Nephron progenitor cell (in vitro differentiated cells): ENCODE data around the gene TEX36.
"Not testable (repeated sequence)": the region's sequence is repeated elsewhere in the genome, so short reads cannot be mapped to it uniquely, and the experiment has no call there.

Experiments
- DNase-seq: peaks from one replicate; pipeline ENCODE4 v3.0.0; 2021
- H3K27ac Mint-ChIP-seq: 2 replicates; pipeline ENCODE4 v1.8.0; 2021; ENCODE audit warnings: mild to moderate bottlenecking, moderate library complexity, mixed read lengths
- H3K27me3 Mint-ChIP-seq: 2 replicates; pipeline ENCODE4 v1.8.0; 2021; ENCODE audit warnings: mild to moderate bottlenecking, low read depth, mixed read lengths; ENCODE audit not compliant: poor library complexity
- H3K36me3 Mint-ChIP-seq: 2 replicates; pipeline ENCODE4 v1.8.0; 2021; ENCODE audit warnings: low read depth, mixed read lengths
- H3K4me1 Mint-ChIP-seq: 2 replicates; pipeline ENCODE4 v1.8.0; 2021; ENCODE audit warnings: mixed read lengths
- H3K4me3 Mint-ChIP-seq: 2 replicates; pipeline ENCODE4 v1.8.0; 2021; ENCODE audit warnings: mild to moderate bottlenecking, moderate library complexity, mixed read lengths
- H3K9me3 Mint-ChIP-seq: 2 replicates; pipeline ENCODE4 v1.8.0; 2021; ENCODE audit warnings: mild to moderate bottlenecking, moderate library complexity, mixed read lengths
- TF ChIP-seq, protein P1 (sequence below): fragments of 200-600 bp; sonication (generic); IDR thresholded peaks from 2 replicates; pipeline ENCODE4 v1.5.0; 2021; ENCODE audit warnings: antibody characterized with exemption

TEX36 gene

DNA sequence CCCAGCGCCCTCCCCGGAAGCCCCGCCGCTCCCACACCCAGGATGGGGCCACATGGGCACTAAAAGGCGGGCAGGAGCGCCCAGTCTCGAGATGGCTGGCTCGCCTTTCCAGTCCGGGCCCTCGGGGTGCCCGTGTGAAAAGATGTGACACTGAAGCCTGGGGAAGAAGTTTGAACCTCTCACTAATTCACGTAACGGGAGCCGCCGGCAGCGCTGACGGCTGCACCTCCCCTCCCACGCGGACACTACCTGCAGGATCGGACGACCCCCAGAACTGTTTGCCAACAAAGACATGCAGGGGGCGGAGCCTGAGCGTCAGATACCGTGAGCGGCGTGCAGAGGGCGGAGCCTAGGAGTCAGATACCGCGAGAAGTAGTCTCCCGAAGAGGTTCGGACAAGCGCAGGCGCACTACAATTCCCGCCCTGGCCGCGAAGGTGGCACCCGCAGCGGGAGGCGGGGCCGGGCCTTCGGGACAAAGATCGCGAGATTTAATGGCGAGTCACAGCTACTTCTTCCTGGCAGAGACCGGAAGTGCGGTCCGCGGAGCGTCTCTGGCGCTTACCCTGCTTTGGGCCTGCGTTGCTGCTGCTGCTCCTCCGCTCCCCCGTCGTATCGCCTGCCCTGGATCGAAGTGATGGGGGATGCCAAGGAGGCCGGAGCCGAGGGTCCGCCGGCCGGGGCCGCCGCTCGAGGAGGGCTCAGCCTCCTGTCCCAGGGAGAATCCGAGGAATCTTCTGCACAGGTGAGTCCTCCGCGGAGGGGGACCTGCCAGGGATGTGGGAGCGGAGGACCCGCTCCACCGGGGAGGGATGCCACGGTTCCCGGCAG is 36.4 kb upstream of the TEX36 start, which contains the start of gene EDRF1:
TSS of gene EDRF1 (plus strand) at position 537 of the 829 bp plus-strand sequence. CDS start at position 636, 99 bp downstream.
- H3K36me3 Mint-ChIP-seq, result peaks cover 40% of the 10 kb centered on the region
- no peaks in the 10 kb centered on the region for H3K27me3 Mint-ChIP-seq
- H3K9me3 Mint-ChIP-seq, result peaks cover 30% of the 10 kb centered on the region
- DNase-seq, result peak; percentile 99
- H3K4me1 Mint-ChIP-seq, result peaks cover 20% of the 10 kb centered on the region
- peak within 1 kb of the TSS; percentile 86 for H3K27ac Mint-ChIP-seq
- TF ChIP-seq, protein P1, sequence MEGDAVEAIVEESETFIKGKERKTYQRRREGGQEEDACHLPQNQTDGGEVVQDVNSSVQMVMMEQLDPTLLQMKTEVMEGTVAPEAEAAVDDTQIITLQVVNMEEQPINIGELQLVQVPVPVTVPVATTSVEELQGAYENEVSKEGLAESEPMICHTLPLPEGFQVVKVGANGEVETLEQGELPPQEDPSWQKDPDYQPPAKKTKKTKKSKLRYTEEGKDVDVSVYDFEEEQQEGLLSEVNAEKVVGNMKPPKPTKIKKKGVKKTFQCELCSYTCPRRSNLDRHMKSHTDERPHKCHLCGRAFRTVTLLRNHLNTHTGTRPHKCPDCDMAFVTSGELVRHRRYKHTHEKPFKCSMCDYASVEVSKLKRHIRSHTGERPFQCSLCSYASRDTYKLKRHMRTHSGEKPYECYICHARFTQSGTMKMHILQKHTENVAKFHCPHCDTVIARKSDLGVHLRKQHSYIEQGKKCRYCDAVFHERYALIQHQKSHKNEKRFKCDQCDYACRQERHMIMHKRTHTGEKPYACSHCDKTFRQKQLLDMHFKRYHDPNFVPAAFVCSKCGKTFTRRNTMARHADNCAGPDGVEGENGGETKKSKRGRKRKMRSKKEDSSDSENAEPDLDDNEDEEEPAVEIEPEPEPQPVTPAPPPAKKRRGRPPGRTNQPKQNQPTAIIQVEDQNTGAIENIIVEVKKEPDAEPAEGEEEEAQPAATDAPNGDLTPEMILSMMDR, result no peak
- H3K4me3 Mint-ChIP-seq, result peak within 1 kb of the TSS; percentile 97

DNA sequence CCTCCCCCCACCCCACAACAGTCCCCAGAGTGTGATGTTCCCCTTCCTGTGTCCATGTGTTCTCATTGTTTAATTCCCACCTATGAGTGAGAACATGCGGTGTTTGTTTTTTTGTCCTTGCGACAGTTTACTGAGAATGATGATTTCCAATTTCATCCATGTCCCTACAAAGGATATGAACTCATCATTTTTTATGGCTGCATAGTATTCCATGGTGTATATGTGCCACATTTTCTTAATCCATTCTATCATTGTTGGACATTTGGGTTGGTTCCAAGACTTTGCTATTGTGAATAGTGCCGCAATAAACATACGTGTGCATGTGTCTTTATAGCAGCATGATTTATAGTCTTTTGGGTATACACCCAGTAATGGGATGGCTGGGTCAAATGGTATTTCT is 31.8 kb upstream of the TEX36 start:
- H3K9me3 Mint-ChIP-seq, result peaks cover 59% of the 10 kb centered on the region

DNA sequence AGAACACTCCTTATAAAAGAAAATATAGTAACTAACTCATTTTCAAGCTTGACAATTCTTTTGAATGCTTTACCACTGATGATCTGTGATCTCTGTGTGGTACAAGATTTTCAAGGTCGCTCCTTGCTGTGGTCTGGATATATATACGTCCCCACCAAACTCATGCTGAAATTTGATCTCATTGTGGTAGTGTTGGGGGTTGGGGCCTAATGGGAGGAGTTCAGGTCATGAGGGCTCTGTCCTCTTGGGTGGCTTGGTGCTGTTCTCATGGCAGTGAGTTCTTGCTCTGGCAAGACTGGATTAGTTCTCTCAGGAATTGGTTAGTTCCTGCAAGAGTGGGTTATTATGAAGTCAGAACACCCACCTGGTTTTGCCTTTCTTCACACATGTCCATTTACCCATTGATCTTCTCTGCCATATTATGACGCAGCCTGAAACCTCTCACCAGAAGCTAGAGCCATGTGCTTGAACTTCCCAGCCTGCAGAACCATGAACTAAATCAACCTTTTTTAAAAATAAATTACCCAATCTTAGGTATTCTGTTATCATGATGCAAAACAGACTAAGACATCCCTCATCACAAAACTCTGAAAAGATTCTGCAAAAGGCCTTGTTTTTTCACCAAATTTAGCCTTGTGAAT is 28.3 kb upstream of the TEX36 start:
- Mint-ChIP-seq H3K4me3 (no peak overlapping the region), H3K27ac (no peak overlapping the region), H3K36me3 (peaks cover 21% of the 10 kb centered on the region), H3K4me1 (peaks cover 43% of the 10 kb centered on the region), H3K27me3 (peaks cover 3% of the 10 kb centered on the region), H3K9me3 (peaks cover 34% of the 10 kb centered on the region)
- TF ChIP-seq, protein P1, result no peak
- DNase-seq, result no peak

More for the DNA sequence above, 31.8 kb upstream of the TEX36 start:
- Mint-ChIP-seq H3K36me3 (peaks cover 38% of the 10 kb centered on the region), H3K4me1 (peaks cover 14% of the 10 kb centered on the region)
- H3K27me3 Mint-ChIP-seq, DNase-seq, H3K4me3 Mint-ChIP-seq, H3K27ac Mint-ChIP-seq: not testable (repeated sequence)

DNA sequence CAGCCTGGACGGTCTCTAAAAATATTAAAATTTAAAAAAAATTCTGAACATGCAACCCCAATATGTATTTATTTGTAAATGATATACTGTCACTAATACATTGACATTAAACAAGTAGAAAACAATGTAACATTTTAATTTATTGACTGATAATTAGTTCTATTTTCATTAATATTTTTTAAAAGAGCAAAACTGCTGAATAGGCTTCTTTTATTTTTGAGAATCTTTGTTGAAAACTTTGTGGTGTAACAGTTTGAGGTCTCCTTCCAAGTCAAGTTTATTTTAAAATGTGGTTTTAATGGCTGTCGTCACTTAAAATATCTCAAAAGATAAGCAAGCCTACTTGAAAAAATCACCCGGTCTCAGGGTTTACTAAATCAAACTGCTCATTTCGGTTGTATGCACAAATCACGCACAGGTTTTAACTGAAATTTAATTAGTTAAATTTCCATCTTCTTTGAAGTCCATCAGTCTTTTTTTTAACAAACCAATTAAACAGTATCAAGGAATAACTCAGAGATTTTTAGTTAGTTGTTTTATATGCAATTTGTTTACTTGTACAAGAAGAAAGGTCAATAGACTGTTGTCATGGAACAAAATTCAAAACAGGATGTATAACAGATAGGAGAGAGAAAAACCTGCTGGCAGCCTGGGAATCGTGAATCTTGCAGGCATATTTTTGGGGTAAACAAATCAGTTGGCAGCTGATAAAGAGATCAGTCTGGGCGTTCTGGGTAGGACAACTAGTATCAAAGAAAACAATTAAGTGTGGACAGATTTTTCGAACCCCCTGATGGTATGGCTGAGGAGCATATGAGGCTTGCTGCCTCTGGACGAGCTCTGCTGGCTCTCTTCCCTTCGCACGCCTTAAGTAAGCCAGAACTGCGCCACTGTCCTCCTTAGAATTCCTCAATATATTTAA is 26.9 kb upstream of the TEX36 start:
- no peak overlapping the region for H3K4me3 Mint-ChIP-seq
- peaks cover 48% of the 10 kb centered on the region for H3K4me1 Mint-ChIP-seq
- H3K36me3 Mint-ChIP-seq, result peaks cover 21% of the 10 kb centered on the region
- H3K27me3 Mint-ChIP-seq, result peaks cover 3% of the 10 kb centered on the region
- no peak for DNase-seq
- TF ChIP-seq, protein P1, result no peak
- peaks cover 29% of the 10 kb centered on the region for H3K9me3 Mint-ChIP-seq
- no peak overlapping the region for H3K27ac Mint-ChIP-seq

DNA sequence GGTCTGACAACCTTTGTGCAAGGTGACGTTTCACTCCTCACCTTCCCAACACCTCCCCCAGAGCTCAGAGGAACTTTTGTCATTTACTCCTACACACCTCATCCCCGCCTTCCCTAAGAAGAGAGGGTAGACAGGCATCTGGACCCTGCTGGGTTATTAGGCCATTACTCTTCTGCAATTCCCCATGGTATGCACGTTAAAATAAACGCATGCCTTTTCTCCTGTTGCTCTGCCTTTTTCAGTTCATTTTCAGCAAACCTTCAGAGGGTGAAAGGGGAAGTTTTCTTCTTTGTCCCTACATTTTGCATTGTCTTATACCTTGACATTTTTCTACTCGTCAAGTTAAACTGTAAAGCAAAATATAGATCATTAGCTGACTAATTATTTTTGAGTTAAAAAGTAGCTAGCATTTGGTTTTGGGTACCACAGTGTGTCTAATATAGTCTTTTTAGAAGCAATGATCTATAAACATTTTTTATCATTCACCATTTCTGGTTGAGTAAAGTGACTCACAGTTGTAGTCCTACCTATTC is 26.1 kb upstream of the TEX36 start:
- TF ChIP-seq, protein P1, result no peak
- no peak for DNase-seq
- peaks cover 19% of the 10 kb centered on the region for H3K36me3 Mint-ChIP-seq
- H3K4me3 Mint-ChIP-seq, result peak overlapping the region; percentile 52
- H3K27ac Mint-ChIP-seq, result no peak overlapping the region
- H3K9me3 Mint-ChIP-seq, result peaks cover 26% of the 10 kb centered on the region
- H3K27me3 Mint-ChIP-seq, result peaks cover under 1% of the 10 kb centered on the region
- H3K4me1 Mint-ChIP-seq, result peaks cover 48% of the 10 kb centered on the region
